ENCODE results near the gene PDE2A. TPM values are rescaled to one million over a fixed set of nuclear protein-coding genes. Genes with fewer than 3 reads are reported as not detected.

The PDE2A gene
- total and polyA plus RNA-seq, 2 of the 4 experiments (the other 2 are of a cell fraction), result 0.02 TPM; not detected in 1

DNA sequence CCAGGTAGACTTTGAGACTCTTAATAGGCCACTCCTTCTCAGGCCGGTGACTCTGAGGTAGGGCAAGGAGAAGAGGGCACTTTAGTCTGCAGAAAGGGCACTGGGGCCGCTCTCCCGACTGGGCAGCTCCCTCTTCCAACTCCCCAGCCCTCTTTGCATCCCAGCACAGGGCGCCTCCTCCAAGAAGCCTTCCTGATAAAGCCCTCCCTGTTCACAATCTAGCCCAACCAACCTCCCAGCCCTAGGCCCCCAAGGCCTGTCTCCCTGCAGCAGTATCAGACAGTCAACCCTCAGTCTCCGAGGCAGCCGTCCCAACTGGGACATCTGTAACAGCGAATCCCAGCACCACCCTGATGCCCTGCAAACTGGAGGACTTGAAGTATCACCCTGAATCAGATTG lies 14.3 kb upstream of the PDE2A start:
- no peak overlapping the region for H4K91ac ChIP-seq (ENCODE audit: insufficient read depth, low read depth, low read length)
- H4K8ac ChIP-seq (ENCODE audit: low read depth in 2 of 2, low read length in 2 of 2), result no peak overlapping the region
- H2BK15ac ChIP-seq (ENCODE audit: low read depth, low read length), result no peak overlapping the region
- in situ Hi-C loops (cut with MboI; ENCODE audit: low sequenced_read_pairs) (no loop called here), dilution Hi-C loops (cut with HindIII; ENCODE audit: low sequenced_read_pairs, unreplicated experiment) (no loop called here), intact Hi-C loops (cut with micrococcal nuclease) (no loop called here)
- TF ChIP-seq FOS (IDR thresholded peaks at IDR 0.05; ENCODE audit: low read depth, low read length), result no peak
- TF ChIP-seq MAFK (IDR thresholded peaks at IDR 0.05; ENCODE audit: low read depth, low read length), result no peak
- TF ChIP-seq MXI1 (IDR thresholded peaks at IDR 0.05; ENCODE audit: borderline replicate concordance, low read depth, low read length), result no peak
- TF ChIP-seq MAZ (IDR thresholded peaks at IDR 0.05; ENCODE audit: borderline replicate concordance, low read depth, low read length), result no peak
- no peak for TF ChIP-seq BHLHE40 (IDR thresholded peaks at IDR 0.05; ENCODE audit: low read depth, low read length)
- TF ChIP-seq NFE2L2 (IDR thresholded peaks at IDR 0.05; ENCODE audit: low read depth, low read length), result no peak
- no peak for TF ChIP-seq ELK1 (IDR thresholded peaks at IDR 0.05; ENCODE audit: borderline replicate concordance, low read depth, low read length)
- TF ChIP-seq CEBPB (IDR thresholded peaks at IDR 0.05; ENCODE audit: low read depth, low read length), result no peak
- TF ChIP-seq POLR2A (IDR thresholded peaks at IDR 0.05; ENCODE audit: low read depth, low read length), result no peak
- TF ChIP-seq RCOR1 (IDR thresholded peaks at IDR 0.05; ENCODE audit: insufficient replicate concordance, low read length), result no peak
- TF ChIP-seq CHD1 (IDR thresholded peaks at IDR 0.05; ENCODE audit: low read depth, low read length), result no peak
- no peak for TF ChIP-seq RFX5 (IDR thresholded peaks at IDR 0.05; ENCODE audit: low read depth, low read length)
- H2AK5ac ChIP-seq (ENCODE audit: low read depth, low read length), result no peak overlapping the region
- H3K27ac ChIP-seq (ENCODE audit: insufficient read depth, low read length), result no peak overlapping the region
- H3K9me1 ChIP-seq (ENCODE audit: insufficient read depth, low read length), result no peaks in the 10 kb centered on the region; the same call in 1 of the 2 replicates
- no TSS peak for BruUV-seq (replicated peaks)
- H3K4me1 ChIP-seq (ENCODE audit: control insufficient read depth, insufficient read depth, low read length), result peaks cover 2% of the 10 kb centered on the region; the same call in 1 of the 2 replicates
- ChIA-PET POLR2A (ENCODE audit: unreplicated experiment) (no interaction called here), CTCF (no interaction called here)
- no peak overlapping the region for H3K9ac ChIP-seq (ENCODE audit: low read depth, low read length)
- H3K18ac ChIP-seq (ENCODE audit: low read depth, low read length), result no peak overlapping the region
- H4K5ac ChIP-seq (ENCODE audit: low read depth, low read length), result no peak overlapping the region
- ATAC-seq (ENCODE audit: low read depth) (no peak), DNase-seq (no peak)
- no peak overlapping the region for H3K23ac ChIP-seq (ENCODE audit: low read depth, low read length)
- no peak overlapping the region for H2BK120ac ChIP-seq (ENCODE audit: low read depth, low read length)
- H2BK20ac ChIP-seq (ENCODE audit: low read depth, low read length), result no peak overlapping the region
- H3K4me3 ChIP-seq (ENCODE audit: insufficient read depth, low read depth, low read length), result no peak overlapping the region
- H2AFZ ChIP-seq (replicated peaks; ENCODE audit: low read length, poor library complexity), result no peak overlapping the region
- H3K27me3 ChIP-seq (ENCODE audit: control insufficient read depth, insufficient read depth, low read length), result no peaks in the 10 kb centered on the region
- H2AK9ac ChIP-seq (replicated peaks; ENCODE audit: low read depth, low read length, poor library complexity), result peak overlapping the region; percentile 47
- H3K14ac ChIP-seq (replicated peaks; ENCODE audit: low read depth, low read length), result no peak overlapping the region
- H3K56ac ChIP-seq (ENCODE audit: extremely low read depth, insufficient read depth, low read length), result no peak overlapping the region
- H4K20me1 ChIP-seq (ENCODE audit: insufficient read depth, low read length), result peaks cover 30% of the 10 kb centered on the region
- 91% methylated on average over 3 of the region's 7 CpGs; no CpG with 5 or more reads in 1 of the 2 experiments for WGBS, 2 experiments (ENCODE audit: extremely low coverage in 2 of 2, insufficient read length in 1 of 2)
- no peaks in the 10 kb centered on the region; a peak in 1 of 4 replicates for H3K79me1 ChIP-seq (ENCODE audit: low read depth in 1 of 2, low read length in 2 of 2)
- no peak overlapping the region for H2BK5ac ChIP-seq (ENCODE audit: low read depth, low read length, poor library complexity, severe bottlenecking)
- no peaks in the 10 kb centered on the region for H3K9me3 ChIP-seq (ENCODE audit: control insufficient read depth, insufficient read depth, low read length)
- H3K4ac ChIP-seq (ENCODE audit: low read depth, low read length), result no peak overlapping the region
- no peak overlapping the region for H3K4me2 ChIP-seq (ENCODE audit: low read depth, low read length)
- H3K36me3 ChIP-seq (ENCODE audit: control insufficient read depth, insufficient read depth, low read length), result peaks cover 72% of the 10 kb centered on the region

All from IMR-90 (cell line).